HT-29 (cell line): ENCODE data around the gene CCNB2. TPM values are rescaled to one million over a fixed set of nuclear protein-coding genes. Genes with fewer than 3 reads are reported as not detected.
"Not testable (repeated sequence)": the region's sequence is repeated elsewhere in the genome, so short reads cannot be mapped to it uniquely, and the experiment has no call there.

Experiments
- DNase-seq: peaks from one replicate; pipeline ENCODE4 v3.0.0-alpha.2; 2015; ENCODE audit warnings: low spot score
- total RNA-seq: library from RNA; depleted of rRNA; stranded (reverse); fragments of >200 nt; shearing (Covaris generic); gene quantifications from 2 replicates; pipeline ENCODE4 v1.2.3, GENCODE V29; 2014

Gene CCNB2
- total RNA-seq, 1 experiment from 2014 or later: 84.6 TPM

DNA sequence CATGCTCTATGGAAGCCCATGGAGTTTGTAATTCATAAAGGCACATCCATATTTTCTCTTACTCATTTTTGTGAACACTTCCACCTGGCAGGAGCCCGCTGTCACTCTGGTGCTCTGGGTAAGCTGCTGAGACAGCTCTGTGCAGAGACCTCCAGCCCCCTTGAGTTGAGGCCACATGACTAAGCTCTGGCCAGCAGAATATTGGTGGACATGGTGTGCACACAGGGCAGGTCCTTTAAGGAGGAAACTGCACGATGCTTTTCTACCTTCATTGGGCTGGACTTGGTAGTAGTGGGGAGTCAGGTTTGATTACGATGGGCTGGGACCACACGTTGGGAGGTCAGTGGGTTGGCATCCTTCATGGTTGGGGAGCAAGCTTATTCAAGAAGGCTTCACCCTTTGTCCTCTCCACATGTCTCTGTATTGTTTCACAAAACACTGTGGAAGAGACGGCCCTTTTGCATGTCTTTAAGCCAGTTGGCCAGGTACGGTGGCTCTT lies 29.0 kb downstream of the CCNB2 start:
- no peak for DNase-seq

DNA sequence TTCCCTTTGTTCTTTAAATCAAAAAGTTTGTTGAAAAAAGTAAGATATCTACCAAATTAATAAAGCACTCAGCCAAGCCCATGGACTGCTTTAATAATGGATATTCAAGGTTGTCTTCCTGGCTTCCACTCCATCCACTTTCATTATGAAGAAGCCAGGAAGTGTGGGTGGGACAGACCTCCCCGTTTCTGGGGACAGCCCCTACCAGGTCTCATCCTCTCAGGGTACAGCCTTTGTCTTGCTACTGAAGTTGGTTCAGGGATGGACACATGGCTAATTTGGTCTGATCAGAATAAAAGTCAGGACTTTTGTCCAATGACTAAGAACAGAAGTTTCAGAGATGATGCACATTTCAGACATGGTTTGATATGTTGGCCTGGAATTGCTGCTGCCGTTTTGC lies 32.6 kb downstream of the CCNB2 start:
- DNase-seq: no peak

DNA sequence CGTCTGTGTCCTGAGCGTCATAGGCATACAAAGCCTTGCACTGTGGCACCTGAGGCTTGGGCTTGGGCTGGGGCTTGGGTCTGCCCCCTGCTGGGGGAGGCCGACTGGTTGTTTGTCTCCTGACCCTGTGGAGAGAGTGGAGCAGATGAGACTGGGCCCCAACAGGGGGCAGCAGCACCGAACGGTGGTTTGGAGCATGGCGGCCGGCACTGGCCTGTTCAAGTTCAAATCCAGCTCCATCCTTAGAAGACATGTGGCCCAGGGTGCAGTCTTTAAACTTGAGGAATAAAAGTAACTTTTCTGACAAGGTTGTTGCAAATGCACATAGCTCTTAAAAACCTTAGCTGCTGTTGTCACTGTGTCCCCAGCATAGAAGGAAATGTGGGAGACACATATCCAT lies 33.3 kb downstream of the CCNB2 start:
- peak; percentile 73 for DNase-seq

DNA sequence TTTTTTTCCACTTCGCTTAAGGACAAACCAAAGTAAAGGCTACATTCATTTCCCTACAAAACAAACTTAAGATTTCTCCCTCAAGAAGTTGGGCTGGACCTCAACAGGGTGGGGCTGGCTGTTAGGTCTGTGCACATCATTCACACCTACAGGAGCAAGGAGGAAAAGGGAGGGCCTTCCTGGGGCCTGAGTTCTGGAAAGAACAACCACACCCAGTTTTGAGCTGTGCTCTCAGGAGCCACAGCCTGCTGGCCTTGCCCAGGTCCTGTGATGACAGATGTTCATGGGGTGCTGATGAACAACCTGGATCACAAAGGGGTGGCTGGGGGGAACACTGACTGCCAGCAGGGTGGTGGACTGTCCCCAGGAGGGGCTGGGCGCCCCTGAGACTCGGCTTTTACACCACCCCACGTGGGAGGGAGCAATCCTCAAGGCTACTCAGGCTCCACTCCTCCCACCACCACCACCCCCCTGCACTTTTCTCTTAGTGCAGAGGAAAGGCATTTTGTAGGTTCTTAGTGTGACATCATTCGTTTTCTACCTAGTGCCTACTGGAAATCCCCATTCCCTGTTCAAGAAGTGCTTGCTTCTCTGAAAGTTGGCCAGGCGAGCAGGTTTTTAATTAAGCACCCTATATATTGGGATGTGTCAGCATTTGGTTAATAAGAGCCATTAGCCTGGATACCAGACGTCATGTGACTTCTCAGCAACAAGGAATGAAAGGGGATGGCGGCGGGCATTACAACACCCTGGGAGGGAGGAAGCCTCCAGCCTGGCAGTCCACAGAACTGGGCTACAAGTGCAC lies 35.7 kb downstream of the CCNB2 start:
- DNase-seq: no peak

DNA sequence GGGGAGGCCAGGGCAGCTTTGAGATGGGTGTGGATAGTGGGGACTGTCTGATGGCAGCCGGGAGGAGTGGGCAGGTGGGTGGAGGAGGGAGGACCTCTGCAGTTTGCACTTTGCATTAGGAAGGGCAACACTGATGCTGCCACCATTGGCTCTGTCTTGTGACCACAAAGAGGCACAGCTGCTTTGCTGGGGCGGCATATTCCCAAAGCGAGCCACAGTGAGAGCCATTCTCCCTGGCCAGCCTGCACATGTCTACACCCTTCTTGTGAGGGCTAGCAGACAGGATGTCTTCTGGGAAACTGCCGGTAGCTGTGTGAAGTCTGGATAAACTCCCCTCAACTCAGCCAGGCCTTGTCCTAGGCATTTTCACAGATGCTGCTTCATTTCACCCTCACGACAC lies 38.3 kb downstream of the CCNB2 start:
- no peak for DNase-seq

DNA sequence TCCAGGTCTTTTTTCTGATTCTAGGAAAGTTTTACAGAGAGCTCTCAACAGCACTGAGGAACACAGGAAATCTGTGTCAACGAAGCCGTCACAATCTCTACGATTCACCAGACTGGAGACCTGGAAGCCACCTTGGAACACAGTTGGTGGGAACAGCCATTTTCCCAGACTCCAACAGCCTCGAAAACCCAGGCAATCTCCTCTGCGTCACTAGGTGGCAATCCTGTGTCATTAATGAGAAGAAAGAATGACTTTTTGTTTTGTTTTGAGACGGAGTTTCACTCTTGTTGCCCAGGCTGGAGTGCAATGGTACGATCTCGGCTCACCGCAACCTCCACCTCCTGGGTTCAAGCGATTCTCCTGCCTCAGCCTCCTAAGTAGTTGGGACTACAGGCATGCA lies 39.6 kb downstream of the CCNB2 start:
- DNase-seq: peak; percentile 28

DNA sequence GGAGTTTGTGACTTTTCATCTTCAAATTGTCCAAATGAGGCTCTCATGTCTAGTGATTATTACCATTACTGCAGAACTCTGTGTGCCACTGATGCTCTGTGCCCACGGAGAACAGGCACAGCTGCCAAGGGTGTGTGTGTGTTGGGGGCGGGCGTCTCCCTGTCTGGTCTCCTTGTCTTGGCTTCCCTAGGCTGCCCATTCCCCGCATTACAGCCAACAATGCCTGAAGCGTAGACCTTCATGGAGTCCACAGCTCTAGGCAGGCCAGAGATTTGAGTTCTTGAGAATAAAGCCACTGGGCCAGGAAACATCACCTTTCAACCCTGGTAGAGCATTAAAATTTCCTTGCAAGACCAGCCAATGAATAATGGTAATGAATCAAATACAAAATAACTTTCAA lies 42.7 kb downstream of the CCNB2 start:
- no peak for DNase-seq

DNA sequence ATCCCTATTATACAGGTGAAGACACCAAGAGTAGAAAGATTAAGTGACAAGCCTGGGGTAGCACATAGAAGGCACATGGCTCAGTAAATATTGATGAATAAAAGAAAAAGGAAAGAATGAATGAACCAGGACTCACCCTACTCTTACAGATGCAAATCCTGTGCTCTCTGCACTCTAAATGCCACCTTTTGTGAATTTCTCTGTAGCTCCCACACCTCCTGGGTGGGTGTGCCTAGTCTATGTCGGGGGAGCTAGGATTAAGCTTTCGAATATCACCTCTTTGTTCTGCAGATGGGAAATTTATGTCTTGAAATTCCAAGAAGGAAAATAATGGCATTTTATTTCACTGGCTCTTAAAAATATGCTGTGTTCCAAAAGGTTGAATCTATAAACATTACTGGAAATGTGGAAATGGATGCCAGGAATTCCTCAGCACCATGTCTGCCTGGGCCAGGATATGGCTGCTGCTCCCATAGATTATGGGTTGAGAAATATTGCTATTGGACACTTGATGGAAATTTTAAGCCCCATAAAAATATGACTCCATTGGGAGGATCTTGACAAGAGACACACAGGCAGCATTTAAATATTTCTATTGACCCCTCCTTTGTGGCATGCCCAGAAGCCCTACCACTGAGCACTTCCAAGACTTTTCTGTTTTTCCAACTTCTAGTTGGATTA lies 43.3 kb downstream of the CCNB2 start:
- DNase-seq: no peak

DNA sequence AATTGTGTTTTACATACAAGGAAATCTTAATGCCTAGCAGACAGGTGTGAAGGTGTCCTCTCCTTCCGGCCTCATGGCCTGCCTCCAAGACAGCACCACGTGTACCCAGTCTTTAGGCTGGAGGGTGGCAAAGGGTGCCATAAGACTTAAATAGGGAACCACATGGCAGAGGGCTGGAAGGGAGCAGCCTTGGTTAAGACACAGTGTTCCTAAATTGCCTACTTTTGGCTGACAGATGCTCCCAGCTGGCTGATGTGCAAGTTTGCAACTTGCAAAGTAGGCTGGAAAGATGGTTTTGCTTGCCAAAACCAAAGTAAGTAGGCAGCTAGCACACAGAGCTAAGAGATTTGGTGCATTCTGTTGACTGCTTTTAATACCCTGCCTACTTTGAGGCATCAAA lies 45.2 kb downstream of the CCNB2 start:
- DNase-seq: no peak

DNA sequence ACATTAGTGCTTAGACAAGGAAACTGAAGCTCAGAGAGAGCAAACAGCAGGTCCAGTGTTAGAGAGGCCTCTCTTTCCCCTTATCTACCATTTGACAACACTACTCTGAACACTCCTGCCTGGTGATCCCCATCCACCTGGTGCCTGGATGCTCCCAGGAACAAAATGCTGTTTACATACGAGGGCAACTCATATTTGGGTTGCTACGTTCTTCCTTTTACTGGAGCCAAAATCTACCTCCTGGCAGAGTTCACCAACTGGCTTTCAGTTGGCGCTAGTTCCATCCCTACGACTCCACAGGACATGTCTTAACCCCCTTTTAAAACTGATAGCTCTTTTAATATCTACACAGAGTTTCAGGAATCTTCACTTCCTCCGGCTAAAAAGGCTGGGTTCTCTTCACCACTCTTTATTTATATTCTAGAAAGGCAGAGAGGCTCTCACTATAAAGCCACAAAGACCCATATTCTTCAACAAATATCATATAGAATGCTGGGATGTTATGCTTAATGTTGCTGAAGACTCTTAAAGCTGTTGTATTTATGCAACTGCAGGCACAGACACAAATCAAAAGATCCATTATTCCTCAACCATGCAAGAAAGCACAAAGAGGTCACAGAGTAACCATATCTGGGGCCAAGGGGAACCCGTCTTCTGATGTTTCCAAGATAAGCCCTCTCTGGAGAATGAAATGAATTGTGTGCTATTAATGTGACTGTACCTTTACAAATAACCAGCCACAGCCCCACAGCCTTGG lies 47.9 kb downstream of the CCNB2 start:
- no peak for DNase-seq

DNA sequence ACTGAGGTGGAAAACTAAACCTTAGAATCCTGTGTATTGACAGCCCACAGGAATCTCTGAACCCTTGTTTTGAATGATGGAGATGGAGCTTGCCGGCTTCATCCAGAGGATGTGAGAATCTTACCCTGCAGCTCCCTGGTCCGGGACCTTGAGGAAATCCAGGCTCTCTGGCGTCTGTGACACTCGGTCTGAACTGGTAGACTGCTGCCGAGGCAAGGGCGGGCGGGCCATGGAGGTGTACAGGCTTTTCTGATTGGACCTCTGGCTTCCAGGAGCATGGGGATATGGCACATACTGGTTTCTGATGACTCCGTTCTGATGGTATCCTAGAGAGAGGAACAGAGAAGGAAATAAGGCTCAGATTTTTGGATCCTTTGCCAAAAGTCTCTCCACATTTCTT lies 48.5 kb downstream of the CCNB2 start:
- DNase-seq: no peak

DNA sequence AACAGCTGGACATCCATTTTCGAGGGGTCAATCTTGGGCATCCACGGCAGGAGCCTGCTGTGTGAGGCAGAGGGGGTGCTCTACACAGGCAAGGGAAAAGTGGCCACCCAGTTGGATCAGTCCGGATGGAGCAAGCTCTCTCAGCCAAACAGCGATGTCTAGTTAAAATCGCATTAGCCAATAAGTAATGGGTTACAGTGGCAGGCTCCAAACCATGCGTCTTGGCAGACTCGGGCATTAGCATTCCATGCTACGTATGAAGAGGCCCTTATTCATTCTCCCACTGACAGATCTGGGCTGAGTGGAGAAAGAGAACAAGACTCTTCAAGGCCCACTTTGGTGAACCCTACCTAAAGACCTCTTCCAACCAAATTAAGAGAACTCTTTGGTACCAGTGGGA lies 49.3 kb downstream of the CCNB2 start:
- no peak for DNase-seq

DNA sequence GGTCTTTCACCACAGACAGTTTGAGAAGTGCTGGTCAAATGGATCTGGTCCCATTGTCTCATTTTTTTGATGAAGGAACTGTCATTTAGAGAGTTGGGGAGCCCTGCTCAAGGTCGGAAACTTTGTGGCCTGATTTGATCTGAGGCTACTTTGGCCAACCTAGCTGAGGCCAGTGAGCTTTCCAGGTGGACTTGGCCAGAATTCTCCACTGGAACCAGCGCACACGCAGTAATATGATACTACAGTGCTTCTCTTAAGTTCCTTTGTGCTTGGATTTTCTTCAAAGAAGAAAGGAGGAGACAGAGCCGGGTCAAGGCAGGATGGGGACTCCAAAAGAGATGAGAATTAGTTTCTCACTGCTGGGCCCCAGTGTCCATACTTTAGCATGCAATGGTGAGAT lies 50.5 kb downstream of the CCNB2 start:
- no peak for DNase-seq

DNA sequence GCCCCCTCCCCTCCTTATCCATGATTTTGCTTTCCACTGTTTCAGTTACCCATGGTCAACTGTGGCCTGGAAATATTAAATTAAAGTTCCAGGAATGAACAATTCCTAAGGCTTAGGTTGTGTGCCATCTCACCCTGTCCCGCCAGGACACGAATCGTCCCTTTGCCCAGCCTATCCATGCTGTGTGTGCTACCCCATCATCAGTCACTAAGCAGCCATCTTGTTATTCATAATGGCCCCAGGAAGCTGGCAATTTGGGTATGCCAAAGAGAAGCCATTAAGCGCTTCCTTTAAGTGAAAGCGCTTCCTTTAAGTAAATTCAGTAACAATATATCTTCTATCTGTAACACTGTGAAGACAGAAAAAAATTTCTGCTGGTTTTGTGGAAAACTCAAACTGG lies 52.5 kb downstream of the CCNB2 start:
- DNase-seq: no peak

DNA sequence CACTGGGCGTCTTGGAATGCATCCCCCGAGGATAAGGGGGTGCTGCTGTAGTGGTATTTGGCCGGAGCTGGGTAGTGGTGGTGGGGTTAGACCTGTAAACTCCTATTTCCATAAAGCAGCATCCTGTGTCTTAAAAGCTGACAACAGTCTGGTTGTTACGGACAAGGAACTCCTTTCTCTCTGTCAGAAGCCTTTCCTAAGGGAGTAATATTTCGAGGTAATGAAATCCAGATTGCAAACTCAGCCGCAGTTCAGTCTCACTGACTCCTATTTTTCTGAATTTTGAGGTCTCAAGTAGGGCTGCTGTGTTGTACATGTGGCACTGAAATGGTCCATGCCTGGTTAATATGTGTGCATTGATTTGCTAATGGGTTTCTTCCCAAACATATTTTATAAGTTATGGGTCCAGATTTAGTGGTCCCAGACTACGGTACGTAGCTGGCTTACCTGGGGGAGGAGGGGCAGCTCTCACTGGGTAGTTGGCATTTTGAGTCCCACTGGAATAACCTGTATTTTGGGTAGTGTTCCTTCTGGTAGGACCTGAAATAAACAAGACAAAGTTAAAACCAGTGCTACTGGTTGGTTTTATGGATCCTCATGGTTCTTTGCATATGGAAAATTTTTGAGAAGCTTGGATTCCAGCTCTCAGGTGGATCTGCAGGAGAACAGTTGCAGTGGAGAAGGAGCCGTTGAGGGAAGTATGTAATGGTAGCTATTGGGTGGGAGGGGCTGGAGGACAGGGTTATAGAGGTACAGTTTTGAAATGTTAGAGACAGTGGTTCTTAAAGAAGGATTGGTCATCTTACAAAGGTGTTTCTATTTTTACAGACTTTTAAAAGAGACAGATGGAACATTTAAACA lies 53.1 kb downstream of the CCNB2 start:
- no peak for DNase-seq

DNA sequence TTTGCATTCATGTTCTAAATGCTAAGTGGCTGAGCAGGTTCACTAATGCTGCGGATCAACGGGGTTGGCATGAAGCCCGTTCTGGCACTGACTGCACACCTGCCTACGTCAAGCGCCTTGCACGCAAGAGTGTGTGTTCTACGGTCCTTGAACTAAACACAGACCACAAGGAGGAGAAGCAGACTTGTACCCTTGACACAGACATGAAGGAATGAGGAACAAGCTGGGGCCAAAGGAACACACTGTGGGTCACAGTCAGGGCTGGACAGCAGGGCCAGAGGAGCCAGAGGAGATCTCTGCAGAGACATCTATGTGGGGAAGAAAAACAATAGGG lies 53.7 kb downstream of the CCNB2 start:
- DNase-seq: no peak

DNA sequence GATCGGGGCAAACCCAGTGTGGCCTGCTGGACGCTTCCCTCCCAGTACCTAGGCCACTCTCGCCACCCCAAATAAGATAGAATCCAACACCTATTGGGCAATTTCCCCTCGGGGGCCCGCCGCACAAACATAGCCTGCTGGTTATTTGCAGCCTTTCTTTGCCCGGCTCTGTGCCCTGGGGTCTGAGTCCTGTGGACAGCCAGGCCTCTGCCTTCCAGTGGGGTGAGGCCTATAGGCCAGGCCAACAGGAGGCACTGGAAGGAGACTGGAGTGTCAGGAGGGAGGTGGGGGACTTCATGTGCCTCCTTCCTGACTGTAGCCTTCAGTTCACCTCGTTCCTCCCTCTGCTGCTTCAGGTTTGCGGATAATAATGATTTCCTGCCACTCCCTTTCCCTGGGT lies 54.3 kb downstream of the CCNB2 start:
- DNase-seq: no peak

DNA sequence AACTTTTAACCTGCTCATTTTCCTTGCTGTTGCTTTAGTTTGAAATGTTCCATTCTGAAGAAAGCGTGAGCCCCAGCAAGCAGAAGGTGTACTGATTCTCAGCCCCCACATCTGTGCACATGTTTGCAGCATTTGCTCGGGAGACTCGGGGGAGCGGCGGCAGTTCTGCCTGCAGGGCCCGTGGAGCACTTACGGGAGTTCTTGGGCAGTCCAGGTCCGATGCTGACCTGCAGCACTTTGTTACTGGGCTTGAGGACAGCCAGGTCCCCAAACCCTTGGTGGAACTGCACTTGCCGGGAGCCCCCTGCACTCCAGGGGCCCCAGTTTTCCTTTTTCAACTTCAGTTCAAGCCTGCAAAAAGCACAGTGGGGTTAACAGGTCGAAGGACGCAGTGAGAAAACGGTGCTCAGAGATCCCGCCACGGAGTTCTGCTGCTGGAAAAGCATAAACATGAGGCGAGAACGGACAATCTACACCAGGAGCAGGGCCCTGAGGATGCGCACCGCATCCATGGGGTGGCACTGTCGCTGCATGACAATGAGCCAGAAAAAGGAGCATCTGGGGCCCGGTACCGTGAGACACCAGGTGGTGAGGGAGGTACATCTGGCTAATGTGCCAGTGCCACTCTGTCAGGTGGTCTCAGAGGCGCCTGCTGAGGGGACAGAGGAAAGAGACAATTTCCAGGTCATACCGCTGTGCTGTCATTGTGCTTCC lies 56.1 kb downstream of the CCNB2 start:
- DNase-seq: peak; percentile 51

DNA sequence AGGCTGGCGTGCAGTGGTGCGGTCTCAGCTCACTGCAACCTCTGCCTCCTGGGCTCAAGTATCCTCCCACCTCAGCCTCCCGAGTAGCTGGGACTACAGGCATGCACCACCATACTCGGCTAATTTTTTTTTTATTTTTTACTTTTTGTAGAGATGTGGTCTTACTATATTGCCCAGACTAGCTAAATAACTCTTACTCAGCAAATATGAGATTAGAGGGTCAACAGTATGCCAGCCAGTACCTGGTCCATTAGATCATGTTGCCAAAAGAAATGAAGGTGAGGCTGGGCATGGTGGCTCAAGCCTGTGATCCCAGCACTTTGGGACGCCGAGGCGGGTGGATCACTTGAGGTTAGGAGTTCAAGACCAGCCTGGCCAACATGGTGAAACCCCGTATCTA lies 57.1 kb downstream of the CCNB2 start:
- not testable (repeated sequence) for DNase-seq

DNA sequence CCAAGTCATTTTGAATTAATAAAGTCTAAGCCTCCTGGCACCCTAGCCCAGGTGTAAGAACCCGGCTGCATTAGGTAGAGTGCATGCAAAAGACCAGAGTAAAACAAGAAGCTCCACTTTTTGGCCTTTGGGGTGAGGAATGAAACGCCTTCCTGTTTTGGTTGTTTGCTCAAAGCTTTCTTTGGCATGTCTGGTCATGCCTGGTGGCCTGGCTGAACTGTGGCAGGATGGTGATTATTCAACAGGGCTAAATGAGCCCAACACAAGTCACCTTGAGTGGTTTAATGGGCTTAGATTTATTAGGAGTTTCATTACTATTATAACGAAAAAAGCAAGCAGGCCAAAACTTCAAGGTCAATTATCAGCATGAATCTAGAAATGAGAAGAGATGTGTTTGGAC lies 60.8 kb downstream of the CCNB2 start:
- DNase-seq: peak; percentile 31

DNA sequence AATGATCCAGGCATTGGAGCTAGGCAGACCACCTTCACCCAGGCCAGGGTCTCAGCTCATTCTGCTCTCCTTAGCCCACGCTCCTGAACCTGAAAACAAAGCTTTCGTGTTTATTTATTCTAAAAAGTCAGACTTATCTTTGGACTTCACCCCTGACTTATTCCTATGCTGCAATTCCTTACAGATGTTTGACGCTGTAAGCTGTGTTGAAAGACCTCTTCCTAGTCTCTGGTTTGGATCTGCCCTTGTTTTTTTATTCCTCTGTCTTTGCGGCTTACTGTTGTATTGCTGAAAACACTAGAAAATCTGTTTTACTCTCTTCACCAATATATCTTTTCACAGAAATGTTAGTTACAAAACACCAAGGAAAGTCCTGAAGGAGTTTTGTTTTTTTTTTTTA lies 61.2 kb downstream of the CCNB2 start:
- no peak for DNase-seq
